ENCODE measurements around the gene CAMTA1. TPM values are rescaled to one million over a fixed set of nuclear protein-coding genes. Genes with fewer than 3 reads are reported as not detected.

CAMTA1 gene
- polyA plus RNA-seq, 1 experiment = 64.9 TPM

- no peak for DNase-seq (ENCODE audit: low read depth, low spot score)
- Histone ChIP-seq H3K4me3 (ENCODE audit: low read depth, low read length) (no peak overlapping the region), H3K27me3 (ENCODE audit: control insufficient read depth, insufficient read depth, low read length) (peaks cover 8% of the 10 kb centered on the region), H3K9me3 (ENCODE audit: control insufficient read depth, insufficient read depth, low read length) (no peaks in the 10 kb centered on the region; the same call in 1 of the 2 replicates), H3K27ac (ENCODE audit: low read depth, low read length) (no peak overlapping the region)
- ChIA-PET POLR2A (interaction anchor here (0.6 kb wide), 1 partner anchor 276 kb away, joined by 3 read pairs; no protein-coding TSS in a partner anchor), CTCF (interaction anchor here (1.3 to 13.6 kb wide), 2 partner anchors 88 to 239 kb away, joined by 3 to 677 read pairs; no protein-coding TSS in a partner anchor)
- no peak for TF ChIP-seq CTCF (IDR thresholded peaks at IDR 0.05; ENCODE audit: low read depth, low read length)
Measured at GRCh38 chr1:7663451-7664146, 878.3 kb downstream of the CAMTA1 start.

DNA sequence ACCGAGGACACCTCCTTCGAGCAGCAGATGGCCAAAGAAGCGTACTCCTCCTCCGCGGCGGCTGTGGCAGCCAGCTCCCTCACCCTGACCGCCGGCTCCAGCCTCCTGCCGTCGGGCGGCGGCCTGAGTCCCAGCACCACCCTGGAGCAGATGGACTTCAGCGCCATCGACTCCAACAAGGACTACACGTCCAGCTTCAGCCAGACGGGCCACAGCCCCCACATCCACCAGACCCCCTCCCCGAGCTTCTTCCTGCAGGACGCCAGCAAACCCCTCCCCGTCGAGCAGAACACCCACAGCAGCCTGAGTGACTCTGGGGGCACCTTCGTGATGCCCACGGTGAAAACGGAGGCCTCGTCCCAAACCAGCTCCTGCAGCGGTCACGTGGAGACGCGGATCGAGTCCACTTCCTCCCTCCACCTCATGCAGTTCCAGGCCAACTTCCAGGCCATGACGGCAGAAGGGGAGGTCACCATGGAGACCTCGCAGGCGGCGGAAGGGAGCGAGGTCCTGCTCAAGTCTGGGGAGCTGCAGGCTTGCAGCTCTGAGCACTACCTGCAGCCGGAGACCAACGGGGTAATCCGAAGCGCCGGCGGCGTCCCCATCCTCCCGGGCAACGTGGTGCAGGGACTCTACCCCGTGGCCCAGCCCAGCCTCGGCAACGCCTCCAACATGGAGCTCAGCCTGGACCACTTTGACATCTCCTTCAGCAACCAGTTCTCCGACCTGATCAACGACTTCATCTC is 879.1 kb downstream of the CAMTA1 start:
- TF ChIP-seq CTCF (IDR thresholded peaks at IDR 0.05; ENCODE audit: low read depth, low read length) = no peak
- Histone ChIP-seq H3K27ac (ENCODE audit: low read depth, low read length) (no peak overlapping the region), H3K4me3 (ENCODE audit: low read depth, low read length) (no peak overlapping the region), H3K9me3 (ENCODE audit: control insufficient read depth, insufficient read depth, low read length) (no peaks in the 10 kb centered on the region; the same call in 1 of the 2 replicates), H3K27me3 (ENCODE audit: control insufficient read depth, insufficient read depth, low read length) (peaks cover 8% of the 10 kb centered on the region)
- POLR2A ChIA-PET = interaction anchor here (0.6 kb wide), 1 partner anchor 276 kb away, joined by 3 read pairs; no protein-coding TSS in a partner anchor
- CTCF ChIA-PET = interaction anchor here (1.0 to 13.6 kb wide), 3 partner anchors 87 to 238 kb away, joined by 3 to 677 read pairs (median 4); no protein-coding TSS in a partner anchor
- DNase-seq (ENCODE audit: low read depth, low spot score) = no peak

GRCh38 chr1:7664893-7665250 is 879.6 kb downstream of the CAMTA1 start:
- Histone ChIP-seq H3K27ac (ENCODE audit: low read depth, low read length) (no peak overlapping the region), H3K27me3 (ENCODE audit: control insufficient read depth, insufficient read depth, low read length) (peaks cover 8% of the 10 kb centered on the region), H3K9me3 (ENCODE audit: control insufficient read depth, insufficient read depth, low read length) (no peaks in the 10 kb centered on the region; the same call in 1 of the 2 replicates), H3K4me3 (ENCODE audit: low read depth, low read length) (no peak overlapping the region)
- ChIA-PET POLR2A (no interaction called here), CTCF (interaction anchor here (1.0 to 13.6 kb wide), 3 partner anchors 87 to 237 kb away, joined by 3 to 677 read pairs (median 4); no protein-coding TSS in a partner anchor)
- no peak for TF ChIP-seq CTCF (IDR thresholded peaks at IDR 0.05; ENCODE audit: low read depth, low read length)
- DNase-seq (ENCODE audit: low read depth, low spot score) = no peak

- ChIA-PET POLR2A (no interaction called here), CTCF (interaction anchor here (1.0 to 13.6 kb wide), 9 partner anchors 10 to 624 kb away, joined by 3 to 677 read pairs (median 15); no protein-coding TSS in a partner anchor)
- no peak overlapping the region for H3K4me3 ChIP-seq (ENCODE audit: low read depth, low read length)
- DNase-seq (ENCODE audit: low read depth, low spot score) = no peak
- H3K9me3 ChIP-seq (ENCODE audit: control insufficient read depth, insufficient read depth, low read length) = no peaks in the 10 kb centered on the region; the same call in 1 of the 2 replicates
- no peak for TF ChIP-seq CTCF (IDR thresholded peaks at IDR 0.05; ENCODE audit: low read depth, low read length)
- H3K27me3 ChIP-seq (ENCODE audit: control insufficient read depth, insufficient read depth, low read length) = peaks cover 5% of the 10 kb centered on the region
- H3K27ac ChIP-seq (ENCODE audit: low read depth, low read length) = no peak overlapping the region
Measured at GRCh38 chr1:7666249-7666648, 881.0 kb downstream of the CAMTA1 start.
